HEK293T (cell line): ENCODE data around the gene KIF25.

Experiments used
- ARNT ChIP-seq: fragments of 450-650 bp; IDR thresholded peaks from 2 replicates; pipeline ENCODE4 v1.6.1; 2017; ENCODE audit warnings: mild to moderate bottlenecking
- BHLHE40 ChIP-seq: fragments of 450-650 bp; IDR thresholded peaks from 2 replicates; pipeline ENCODE4 v1.6.1; 2016; ENCODE audit warnings: mild to moderate bottlenecking, moderate library complexity, borderline replicate concordance
- CTBP1 ChIP-seq: fragments of 450-650 bp; IDR thresholded peaks from 2 replicates; pipeline ENCODE4 v1.6.1; 2016; ENCODE audit warnings: borderline replicate concordance
- ELF4 ChIP-seq: fragments of 450-650 bp; IDR thresholded peaks from 2 replicates; pipeline ENCODE4 v1.6.1; 2017; ENCODE audit warnings: antibody characterized with exemption
- FOXA1 ChIP-seq: fragments of 450-650 bp; IDR thresholded peaks from 2 replicates; pipeline ENCODE4 v1.6.1; 2016; ENCODE audit warnings: mild to moderate bottlenecking
- FOXM1 ChIP-seq: fragments of 450-650 bp; IDR thresholded peaks from 2 replicates; pipeline ENCODE4 v1.6.1; 2017; ENCODE audit warnings: mild to moderate bottlenecking, borderline replicate concordance
- L3MBTL2 ChIP-seq: fragments of 450-650 bp; conservative IDR thresholded peaks from 2 replicates; pipeline ENCODE4 v1.6.1; 2016; ENCODE audit warnings: mild to moderate bottlenecking
- LEF1 ChIP-seq: fragments of 450-650 bp; IDR thresholded peaks from 2 replicates; pipeline ENCODE4 v1.6.1; 2017; ENCODE audit warnings: mild to moderate bottlenecking, borderline replicate concordance
- NFRKB ChIP-seq: fragments of 450-650 bp; IDR thresholded peaks from 2 replicates; pipeline ENCODE4 v1.6.1; 2016; ENCODE audit warnings: mild to moderate bottlenecking, moderate library complexity
- PKNOX1 ChIP-seq: fragments of 450-650 bp; IDR thresholded peaks from 2 replicates; pipeline ENCODE4 v1.6.1; 2016
- SP1 ChIP-seq: fragments of 450-650 bp; IDR thresholded peaks from 2 replicates; pipeline ENCODE4 v1.6.1; 2017
- SUZ12 ChIP-seq: fragments of 450-650 bp; IDR thresholded peaks from 2 replicates; pipeline ENCODE4 v1.6.1; 2016; ENCODE audit warnings: mild to moderate bottlenecking
- ZNF384 ChIP-seq: fragments of 450-650 bp; IDR thresholded peaks from 2 replicates; pipeline ENCODE4 v1.6.1; 2016

- TF ChIP-seq SP1 (no peak), PKNOX1 (no peak), NFRKB (no peak), ARNT (no peak), FOXA1 (no peak), CTBP1 (no peak), LEF1 (no peak), BHLHE40 (no peak), L3MBTL2 (no peak), SUZ12 (no peak), ELF4 (no peak), FOXM1 (no peak), ZNF384 (no peak)
Measured at GRCh38 chr6:168050881-168051586, 53.6 kb downstream of the KIF25 start.
